SU-DHL-6 (cell line): Measurements from ENCODE around the gene GKAP1.
"Not testable (repeated sequence)": the region's sequence is repeated elsewhere in the genome, so short reads cannot be mapped to it uniquely, and the experiment has no call there.

Source experiments
- CTCF ChIP-seq: fragments of 200-600 bp; sonication (generic); IDR thresholded peaks from one replicate; pipeline ENCODE4 v1.5.1; 2017; ENCODE audit warnings: antibody characterized with exemption, mild to moderate bottlenecking, low read length, moderate library complexity; ENCODE audit not compliant: insufficient read depth, poor library complexity, severe bottlenecking
- EZH2phosphoT487 ChIP-seq: fragments of 200-600 bp; sonication (generic), shearing (Covaris generic); conservative IDR thresholded peaks from 2 replicates; pipeline ENCODE4 v1.6.1; 2018; ENCODE audit warnings: mild to moderate bottlenecking, antibody characterized with exemption, low read length, moderate library complexity, mixed read lengths

GRCh38 chr9:83849895-83850294 is 32.3 kb upstream of the GKAP1 start:
- not testable (repeated sequence) for TF ChIP-seq CTCF, EZH2phosphoT487
